Mucosa of stomach (tissue), 1 donor: Measurements from ENCODE around the gene POLD3.
"Not testable (repeated sequence)": the region's sequence is repeated elsewhere in the genome, so short reads cannot be mapped to it uniquely, and the experiment has no call there.

Experiments used
- H3K27me3 ChIP-seq: one replicate; pipeline ENCODE4 v1.7.0; 2013; ENCODE audit warnings: mild to moderate bottlenecking, low read length; ENCODE audit not compliant: control insufficient read depth, insufficient read depth
- H3K36me3 ChIP-seq: one replicate; pipeline ENCODE4 v1.7.0; 2013; ENCODE audit warnings: low read length; ENCODE audit not compliant: control insufficient read depth, insufficient read depth
- H3K4me1 ChIP-seq: one replicate; pipeline ENCODE4 v1.7.0; 2013; ENCODE audit warnings: mild to moderate bottlenecking, low read length; ENCODE audit not compliant: control insufficient read depth, insufficient read depth
- H3K4me3 ChIP-seq: one replicate; pipeline ENCODE4 v1.7.0; 2013; ENCODE audit warnings: low read length
- H3K9ac ChIP-seq: one replicate; pipeline ENCODE4 v1.7.0; 2013; ENCODE audit warnings: mild to moderate bottlenecking, low read length, moderate library complexity
- H3K9me3 ChIP-seq: one replicate; pipeline ENCODE4 v1.7.0; 2013; ENCODE audit warnings: mild to moderate bottlenecking, low read length, moderate library complexity; ENCODE audit not compliant: control insufficient read depth
- donor health status: Pancreatic carcinoma.

Gene POLD3

DNA sequence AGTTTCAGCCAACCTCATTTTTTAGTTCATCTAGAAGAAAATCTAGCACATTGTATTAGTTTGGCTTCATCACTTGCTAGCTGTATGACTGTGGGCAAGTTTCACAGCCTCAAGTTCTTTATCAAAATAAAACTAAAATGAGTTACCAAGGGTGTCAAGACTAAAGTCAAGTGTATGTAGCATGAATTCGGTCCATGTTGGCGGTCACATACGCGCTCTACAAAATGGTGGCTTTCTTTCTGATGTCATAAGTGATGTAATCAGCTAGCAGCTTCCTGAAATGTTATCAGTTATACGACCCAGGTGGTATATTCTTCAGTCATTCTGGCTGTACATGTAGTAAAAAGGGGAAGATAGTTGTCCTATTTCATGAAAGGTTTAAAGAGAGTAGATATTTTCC is 50.5 kb downstream of the POLD3 start:
- Histone ChIP-seq H3K36me3 (peaks cover 8% of the 10 kb centered on the region), H3K4me3 (no peak overlapping the region), H3K9ac (no peak overlapping the region), H3K9me3 (no peaks in the 10 kb centered on the region), H3K4me1 (no peaks in the 10 kb centered on the region), H3K27me3 (no peaks in the 10 kb centered on the region)

DNA sequence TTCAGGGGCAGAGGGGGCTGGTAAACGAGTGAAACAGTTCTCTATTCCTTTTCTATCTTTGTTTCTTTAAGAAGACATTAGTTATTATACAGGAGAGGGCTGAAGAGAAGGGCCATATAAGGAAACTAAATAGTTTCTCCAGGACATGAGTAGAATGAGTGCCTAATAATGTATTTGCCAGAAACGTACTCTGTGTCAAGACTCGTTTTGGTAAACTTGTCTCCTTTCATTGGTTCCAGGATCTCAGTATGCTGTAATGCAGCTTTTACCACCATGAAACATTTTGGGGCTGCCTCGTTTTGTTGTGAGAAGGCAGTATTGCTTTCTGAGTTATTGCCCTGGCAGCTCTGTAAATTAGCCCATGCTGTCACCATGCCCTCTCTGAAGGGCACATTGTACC is 51.7 kb downstream of the POLD3 start:
- Histone ChIP-seq H3K27me3 (no peaks in the 10 kb centered on the region), H3K9me3 (no peaks in the 10 kb centered on the region), H3K36me3 (peaks cover 8% of the 10 kb centered on the region), H3K9ac (no peak overlapping the region), H3K4me1 (no peaks in the 10 kb centered on the region), H3K4me3 (no peak overlapping the region)

DNA sequence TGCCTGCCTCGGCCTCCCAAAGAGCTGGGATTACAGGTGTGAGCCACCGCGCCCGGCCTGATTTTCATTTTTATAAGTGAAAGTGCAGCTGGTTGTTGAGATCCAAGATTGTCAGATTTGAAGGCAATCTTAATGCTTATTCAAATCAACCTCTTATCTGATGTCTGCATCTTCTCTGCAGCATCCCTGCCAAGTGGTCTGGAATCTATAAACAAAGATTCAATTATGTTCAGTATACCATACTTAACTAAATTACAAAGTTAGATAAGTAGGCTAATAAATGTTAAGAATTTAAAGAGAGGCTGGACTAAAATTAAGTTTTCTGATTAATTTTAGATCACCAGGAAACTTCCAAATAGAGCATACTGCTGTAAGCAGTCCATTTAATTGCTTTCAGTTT is 53.8 kb downstream of the POLD3 start:
- Histone ChIP-seq H3K4me3 (no peak overlapping the region), H3K4me1 (no peaks in the 10 kb centered on the region), H3K9me3 (no peaks in the 10 kb centered on the region), H3K27me3 (no peaks in the 10 kb centered on the region), H3K36me3 (peaks cover under 1% of the 10 kb centered on the region), H3K9ac (no peak overlapping the region)

DNA sequence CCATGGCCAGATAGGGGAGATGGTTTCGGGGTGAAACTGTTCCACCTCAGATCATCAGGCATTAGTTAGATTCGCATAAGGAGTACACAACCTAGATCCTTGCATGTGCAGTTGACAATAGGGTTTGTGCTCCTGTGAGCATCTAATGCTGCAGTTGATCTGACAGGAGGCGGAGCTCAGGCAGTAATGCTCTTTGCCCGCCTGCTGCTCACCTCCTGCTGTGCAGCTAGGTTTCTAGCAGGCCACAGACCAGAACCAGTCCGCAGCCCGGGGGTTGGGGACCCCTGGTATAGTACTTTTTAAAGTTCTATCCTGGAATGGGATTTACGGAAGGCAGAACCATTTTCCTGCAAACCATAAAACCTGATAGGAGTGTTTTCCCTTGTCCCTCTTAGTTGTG is 54.6 kb downstream of the POLD3 start:
- no peaks in the 10 kb centered on the region for H3K4me1 ChIP-seq
- no peaks in the 10 kb centered on the region for H3K36me3 ChIP-seq
- H3K4me3 ChIP-seq = no peak overlapping the region
- H3K9ac ChIP-seq = no peak overlapping the region
- H3K27me3 ChIP-seq = no peaks in the 10 kb centered on the region
- H3K9me3 ChIP-seq = no peaks in the 10 kb centered on the region

DNA sequence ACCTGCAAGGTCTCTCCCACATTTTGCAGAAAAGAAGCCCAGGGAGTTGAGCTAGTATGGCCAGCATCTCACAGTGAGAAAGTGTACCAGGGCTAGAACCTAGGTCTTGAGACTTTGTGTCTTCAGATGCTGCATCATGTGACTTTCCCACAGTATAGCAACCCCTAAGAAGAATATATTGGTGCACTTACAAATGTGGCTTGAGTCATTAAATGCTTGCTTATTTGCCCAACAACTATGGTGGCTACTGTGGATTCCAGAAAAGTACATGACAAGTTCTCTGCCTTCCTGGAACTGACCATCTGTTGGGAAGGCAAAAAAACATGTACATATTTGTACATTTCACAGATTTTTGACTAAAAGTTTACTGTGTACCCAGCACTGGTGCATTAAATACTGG is 55.0 kb downstream of the POLD3 start:
- no peak overlapping the region for H3K9ac ChIP-seq
- no peak overlapping the region for H3K4me3 ChIP-seq
- no peaks in the 10 kb centered on the region for H3K9me3 ChIP-seq
- no peaks in the 10 kb centered on the region for H3K36me3 ChIP-seq
- no peaks in the 10 kb centered on the region for H3K4me1 ChIP-seq
- H3K27me3 ChIP-seq = no peaks in the 10 kb centered on the region

DNA sequence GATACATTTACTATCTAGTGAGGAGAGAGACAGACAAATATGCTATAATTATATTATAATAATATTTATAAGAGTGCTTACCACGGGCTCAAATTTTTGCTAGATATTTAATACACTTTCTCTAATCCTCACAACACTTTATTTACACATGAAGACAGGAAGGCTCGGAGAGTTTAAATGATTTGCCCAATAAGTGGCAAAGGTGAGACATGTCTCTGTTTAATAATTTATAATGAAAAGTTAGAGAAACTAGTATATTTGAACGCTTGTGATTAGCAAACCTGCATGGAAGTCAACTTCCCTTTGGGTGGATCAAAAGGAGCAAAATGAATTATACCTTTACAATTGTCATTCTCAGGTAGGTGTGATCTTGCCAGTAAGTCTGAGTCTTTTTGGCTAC is 55.4 kb downstream of the POLD3 start:
- no peaks in the 10 kb centered on the region for H3K4me1 ChIP-seq
- H3K36me3 ChIP-seq = no peaks in the 10 kb centered on the region
- H3K27me3 ChIP-seq = no peaks in the 10 kb centered on the region

DNA sequence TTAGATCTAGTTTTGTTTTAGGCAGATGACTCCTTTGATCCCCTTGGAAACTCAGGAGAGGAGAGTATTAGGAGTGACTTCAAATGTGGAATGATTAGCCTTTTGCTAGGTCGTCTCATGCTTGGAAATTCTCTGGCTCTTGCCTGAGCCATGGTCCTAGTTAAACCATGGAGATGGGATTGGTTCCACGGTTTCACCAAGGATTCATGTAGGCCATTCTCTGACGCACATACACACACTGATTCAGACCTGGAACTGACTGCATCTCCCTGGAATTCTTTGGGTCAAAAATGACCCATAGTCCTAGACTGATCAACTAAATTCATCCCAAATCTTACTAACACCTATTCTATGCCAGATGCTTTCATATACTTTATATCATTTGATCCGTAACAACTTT is 56.5 kb downstream of the POLD3 start:
- Histone ChIP-seq H3K9me3 (no peaks in the 10 kb centered on the region), H3K4me3 (no peak overlapping the region), H3K27me3 (no peaks in the 10 kb centered on the region), H3K4me1 (no peaks in the 10 kb centered on the region), H3K36me3 (no peaks in the 10 kb centered on the region), H3K9ac (no peak overlapping the region)

More for the DNA sequence above, 55.4 kb downstream of the POLD3 start:
- Histone ChIP-seq H3K9me3 (no peaks in the 10 kb centered on the region), H3K9ac (no peak overlapping the region), H3K4me3 (no peak overlapping the region)

DNA sequence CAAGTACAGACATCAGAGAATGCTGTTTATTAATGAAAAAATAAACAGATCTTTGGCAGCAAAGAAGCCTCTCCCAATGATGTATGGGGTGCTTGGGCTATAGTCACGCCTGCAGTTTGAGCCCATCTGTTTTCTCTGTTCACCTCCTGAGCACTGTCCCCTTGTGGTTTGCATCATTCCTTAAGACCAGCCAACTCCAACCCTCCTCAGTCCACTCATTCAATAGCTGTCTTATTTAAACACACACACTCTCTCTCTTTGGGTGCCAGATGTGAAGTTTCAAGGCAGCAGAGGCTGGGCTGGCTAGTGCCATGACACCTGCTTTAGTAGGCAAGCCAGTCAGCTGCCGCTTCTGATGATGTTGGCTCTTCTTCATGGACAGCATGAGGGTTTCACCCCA is 58.1 kb downstream of the POLD3 start:
- H3K4me3 ChIP-seq = no peak overlapping the region
- no peak overlapping the region for H3K9ac ChIP-seq
- H3K9me3 ChIP-seq = no peaks in the 10 kb centered on the region
- no peaks in the 10 kb centered on the region for H3K27me3 ChIP-seq
- no peaks in the 10 kb centered on the region for H3K36me3 ChIP-seq
- H3K4me1 ChIP-seq = no peaks in the 10 kb centered on the region

DNA sequence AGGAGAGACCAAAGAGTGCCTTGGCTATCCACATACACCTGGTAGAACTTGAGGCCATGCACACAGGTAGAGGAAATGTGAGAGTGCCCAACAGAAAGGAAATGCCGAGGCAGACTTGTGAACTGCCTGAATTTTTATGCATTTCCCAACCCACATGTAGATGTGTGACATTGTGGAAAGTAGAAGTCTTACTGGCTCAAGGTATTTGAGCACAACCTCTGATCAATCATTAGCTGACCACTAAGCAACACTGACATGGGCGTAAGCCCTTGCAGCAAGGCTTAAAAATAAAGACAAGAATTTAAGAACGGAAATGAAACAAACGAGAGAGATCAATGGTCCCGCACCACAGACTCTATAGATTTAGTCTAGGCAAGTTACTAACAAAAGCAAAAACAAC is 62.6 kb downstream of the POLD3 start:
- Histone ChIP-seq H3K36me3 (no peaks in the 10 kb centered on the region), H3K4me3 (no peak overlapping the region), H3K9ac (no peak overlapping the region), H3K27me3 (no peaks in the 10 kb centered on the region), H3K4me1 (no peaks in the 10 kb centered on the region), H3K9me3 (no peaks in the 10 kb centered on the region)

DNA sequence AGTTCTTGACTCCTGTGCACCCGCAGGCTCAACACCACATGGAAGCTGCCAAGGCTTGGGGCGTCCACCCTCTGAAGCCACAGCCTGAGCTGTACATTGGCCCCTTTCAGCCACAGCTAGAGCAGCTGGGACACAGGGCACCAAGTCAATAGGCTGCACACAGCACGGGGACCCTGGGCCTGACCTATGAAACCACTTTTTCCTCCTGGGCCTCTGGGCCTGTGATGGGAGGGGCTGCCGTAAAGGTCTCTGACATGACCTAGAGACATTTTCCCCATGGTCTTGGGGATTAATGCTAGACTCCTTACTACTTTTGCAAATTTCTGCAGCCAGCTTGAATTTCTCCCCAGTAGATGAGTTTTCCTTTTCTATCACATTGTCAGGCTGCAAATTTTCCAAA is 66.7 kb downstream of the POLD3 start:
- H3K27me3 ChIP-seq, H3K9ac ChIP-seq, H3K36me3 ChIP-seq, H3K9me3 ChIP-seq, H3K4me1 ChIP-seq, H3K4me3 ChIP-seq: not testable (repeated sequence)

DNA sequence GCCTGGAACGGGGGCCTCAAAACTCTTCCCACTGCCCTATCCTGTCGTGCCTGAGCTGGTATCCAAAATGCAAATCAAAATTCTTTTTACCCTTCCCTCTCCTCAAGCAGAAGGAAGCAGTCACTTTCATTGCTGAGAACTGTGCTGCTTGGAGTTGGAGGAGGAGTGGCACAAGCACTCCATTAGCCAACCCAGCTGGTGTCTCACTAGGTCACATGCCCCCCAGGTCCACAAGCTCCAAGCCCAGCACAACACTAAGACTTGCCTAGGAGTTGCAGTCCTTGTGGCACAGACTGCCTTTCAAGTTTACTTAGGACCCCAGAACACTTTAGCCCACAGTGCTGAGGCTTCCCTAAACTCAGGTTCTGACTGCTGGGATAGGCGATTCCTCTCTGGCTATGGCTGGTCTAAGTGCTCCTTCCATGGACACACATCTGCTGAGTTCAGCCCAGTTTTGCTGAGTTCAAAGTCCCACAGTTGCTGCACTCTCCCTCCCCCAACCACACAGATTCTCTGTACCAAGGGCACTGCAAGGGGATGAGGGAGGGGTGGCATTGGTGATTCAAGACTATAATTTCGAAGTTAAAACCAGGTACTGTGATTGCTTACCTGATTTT is 70.2 kb downstream of the POLD3 start:
- Histone ChIP-seq H3K36me3 (no peaks in the 10 kb centered on the region), H3K9ac (no peak overlapping the region), H3K4me1 (peaks cover 4% of the 10 kb centered on the region)

DNA sequence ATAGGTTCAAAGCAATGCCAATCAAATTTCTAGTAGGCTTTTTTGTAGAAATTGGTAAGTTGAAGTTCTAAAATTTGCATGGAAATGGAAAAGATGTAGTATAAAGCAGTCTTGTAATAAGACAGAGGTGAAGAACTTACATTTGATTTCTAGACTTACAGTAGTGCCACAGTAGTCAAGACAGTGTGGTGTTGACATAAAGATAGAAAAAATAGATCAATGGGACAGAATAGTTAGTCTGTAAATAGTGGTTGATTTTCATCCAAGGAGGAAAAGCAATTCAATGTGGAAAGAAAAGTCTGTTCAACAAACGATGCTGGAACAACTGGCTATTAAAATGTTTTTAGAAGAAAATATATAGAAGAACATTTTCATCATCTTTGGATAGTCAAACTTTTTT is 70.9 kb downstream of the POLD3 start:
- Histone ChIP-seq H3K9me3 (no peaks in the 10 kb centered on the region), H3K4me3 (no peak overlapping the region), H3K36me3 (no peaks in the 10 kb centered on the region), H3K27me3 (no peaks in the 10 kb centered on the region), H3K4me1 (peaks cover 4% of the 10 kb centered on the region), H3K9ac (no peak overlapping the region)

More for the DNA sequence above, 70.2 kb downstream of the POLD3 start:
- no peaks in the 10 kb centered on the region for H3K27me3 ChIP-seq
- no peaks in the 10 kb centered on the region for H3K9me3 ChIP-seq
- no peak overlapping the region for H3K4me3 ChIP-seq
